A673 (cell line): Measurements from ENCODE around the gene CLDN16. TPM values are rescaled to one million over a fixed set of nuclear protein-coding genes. Genes with fewer than 3 reads are reported as not detected.

Source experiments
- BruUV-seq: library from RNA; stranded (reverse); fragments of 400-500 nt; replicated peaks from 2 replicates; lab custom pipeline; 2021; lab: Mats Ljungman, UMichigan
- CTCF ChIA-PET: fragments of 300-600 bp; sonication (Branson Sonifier 250); formaldehyde crosslinking; loops from one replicate; lab custom pipeline; 2022; ENCODE audit warnings: antibody characterized with exemption; lab: Charles Lee
- POLR2A ChIA-PET: fragments of 300-600 bp; sonication (Branson Sonifier 250); formaldehyde crosslinking; loops from one replicate; lab custom pipeline; 2022; ENCODE audit warnings: antibody characterized with exemption; ENCODE audit not compliant: low non-redundant PET; lab: Charles Lee
- DNase-seq: peaks from one replicate; pipeline ENCODE4 v3.0.0-alpha.2; 2015; ENCODE audit warnings: low spot score
- H3K27ac ChIP-seq: fragments of 200-600 bp; sonication (generic); 2 replicates; pipeline ENCODE4 v1.5.1; 2016; ENCODE audit warnings: mixed run types, low read depth, mild to moderate bottlenecking, mixed read lengths, antibody characterized with exemption, low read length; ENCODE audit not compliant: poor library complexity, severe bottlenecking
- H3K27me3 ChIP-seq: fragments of 200-600 bp; sonication (generic); replicated peaks from 2 replicates; pipeline ENCODE4 v1.6.1; 2017; ENCODE audit warnings: mixed run types, low read depth, mild to moderate bottlenecking, mixed read lengths, antibody characterized with exemption, low read length; ENCODE audit not compliant: insufficient read depth, poor library complexity
- H3K36me3 ChIP-seq: fragments of 200-600 bp; sonication (generic); 2 replicates; pipeline ENCODE4 v1.6.1; 2016; ENCODE audit warnings: mixed run types, mild to moderate bottlenecking, mixed read lengths, antibody characterized with exemption, low read length; ENCODE audit not compliant: insufficient read depth, poor library complexity, severe bottlenecking
- H3K4me1 ChIP-seq: fragments of 200-600 bp; sonication (generic); 2 replicates; pipeline ENCODE4 v1.6.1; 2017; ENCODE audit warnings: mixed run types, mild to moderate bottlenecking, mixed read lengths, antibody characterized with exemption, low read length; ENCODE audit not compliant: insufficient read depth, poor library complexity, severe bottlenecking
- H3K4me3 ChIP-seq: fragments of 200-600 bp; sonication (generic); 2 replicates; pipeline ENCODE4 v1.5.1; 2016; ENCODE audit warnings: low read depth, mixed run types, mild to moderate bottlenecking, mixed read lengths, low read length; ENCODE audit not compliant: poor library complexity, severe bottlenecking
- H3K9me3 ChIP-seq: fragments of 200-600 bp; sonication (generic); 2 replicates; pipeline ENCODE4 v1.6.1; 2016; ENCODE audit warnings: mixed run types, low read depth, mild to moderate bottlenecking, mixed read lengths, antibody characterized with exemption, low read length; ENCODE audit not compliant: poor library complexity, severe bottlenecking
- CTCF ChIP-seq: fragments of 300-800, 200-600 bp; sonication (generic); conservative IDR thresholded peaks from 2 replicates; pipeline ENCODE4 v1.5.1; 2017; ENCODE audit warnings: low read depth, mild to moderate bottlenecking, antibody characterized with exemption, low read length, moderate library complexity, mixed read lengths
- EZH2 ChIP-seq: fragments of 200-600 bp; sonication (generic); IDR thresholded peaks from 2 replicates; pipeline ENCODE4 v1.6.1; 2017; ENCODE audit warnings: borderline replicate concordance, low read depth, mild to moderate bottlenecking, mixed read lengths, antibody characterized with exemption, low read length; ENCODE audit not compliant: poor library complexity, severe bottlenecking
- intact Hi-C: fragments of 100-400 bp; cut with micrococcal nuclease; formaldehyde crosslinking; loops from one replicate; pipeline ENCODE4 v1.10.0; 2022; ENCODE audit not compliant: unreplicated experiment
- total RNA-seq: library from RNA; stranded (reverse); gene quantifications from 2 replicates; pipeline ENCODE4 v1.2.3, GENCODE V29; 2021

The CLDN16 gene
- total RNA-seq, 1 experiment from 2014 or later, result 0.09 TPM

- no peak for TF ChIP-seq EZH2
- no peak for TF ChIP-seq CTCF
- Histone ChIP-seq H3K36me3 (no peaks in the 10 kb centered on the region), H3K4me1 (peaks cover 34% of the 10 kb centered on the region), H3K4me3 (no peak overlapping the region), H3K27ac (peak overlapping the region; percentile 6), H3K27me3 (no peaks in the 10 kb centered on the region), H3K9me3 (peaks cover 7% of the 10 kb centered on the region)
- no peak for DNase-seq
- no TSS peak for BruUV-seq
- ChIA-PET POLR2A (no interaction called here), CTCF (no interaction called here)
- intact Hi-C loops, result no loop called here
Measured at GRCh38 chr3:190340071-190340470, 47.9 kb upstream of the CLDN16 start.

GRCh38 chr3:190345027-190345821 lies 42.7 kb upstream of the CLDN16 start:
- POLR2A ChIA-PET, result no interaction called here
- Histone ChIP-seq H3K27me3 (no peaks in the 10 kb centered on the region), H3K27ac (peak overlapping the region; percentile 71), H3K4me3 (no peak overlapping the region), H3K4me1 (peaks cover 13% of the 10 kb centered on the region), H3K9me3 (peaks cover 7% of the 10 kb centered on the region), H3K36me3 (no peaks in the 10 kb centered on the region)
- TF ChIP-seq CTCF, result no peak
- TF ChIP-seq EZH2, result no peak
- DNase-seq, result peak; percentile 69
- intact Hi-C loops, result no loop called here
- BruUV-seq, result TSS peak; percentile 92
- CTCF ChIA-PET, result no interaction called here

- H3K27ac ChIP-seq, result no peak overlapping the region
- ChIA-PET POLR2A (no interaction called here), CTCF (no interaction called here)
- intact Hi-C loops, result no loop called here
- no peaks in the 10 kb centered on the region for H3K27me3 ChIP-seq
- no peaks in the 10 kb centered on the region for H3K36me3 ChIP-seq
- no TSS peak for BruUV-seq
- no peak overlapping the region for H3K4me3 ChIP-seq
- TF ChIP-seq CTCF, result no peak
- no peak for TF ChIP-seq EZH2
- DNase-seq, result no peak
- H3K9me3 ChIP-seq, result peaks cover 7% of the 10 kb centered on the region
- peaks cover 12% of the 10 kb centered on the region for H3K4me1 ChIP-seq
Measured at GRCh38 chr3:190345878-190346277, 42.1 kb upstream of the CLDN16 start.
